BLaER1 (cell line): ENCODE measurements around the gene KIF18B.

Experiments used
- H3K27ac ChIP-seq: shearing (Covaris generic); formaldehyde crosslinking; 2 replicates; pipeline ENCODE4 v1.8.1; 2022
- H3K27me3 ChIP-seq: shearing (Covaris generic); formaldehyde crosslinking; 2 replicates; pipeline ENCODE4 v1.8.1; 2022
- H3K36me3 ChIP-seq: shearing (Covaris generic); formaldehyde crosslinking; 2 replicates; pipeline ENCODE4 v1.8.1; 2022
- H3K4me1 ChIP-seq: shearing (Covaris generic); formaldehyde crosslinking; 2 replicates; pipeline ENCODE4 v1.8.1; 2022
- H3K4me2 ChIP-seq: shearing (Covaris generic); formaldehyde crosslinking; 2 replicates; pipeline ENCODE4 v1.8.1; 2022
- H3K4me3 ChIP-seq: shearing (Covaris generic); formaldehyde crosslinking; 2 replicates; pipeline ENCODE4 v1.8.1; 2022
- H3K9ac ChIP-seq: shearing (Covaris generic); formaldehyde crosslinking; 2 replicates; pipeline ENCODE4 v1.8.1; 2022
- H3K9me3 ChIP-seq: shearing (Covaris generic); formaldehyde crosslinking; 2 replicates; pipeline ENCODE4 v1.8.1; 2022
- H4K20me1 ChIP-seq: shearing (Covaris generic); formaldehyde crosslinking; 2 replicates; pipeline ENCODE4 v1.8.1; 2022
- Cebpa-rat ChIP-seq: shearing (Covaris generic); IDR thresholded peaks from 2 replicates; pipeline ENCODE4 v1.8.1; 2022

Gene KIF18B

DNA sequence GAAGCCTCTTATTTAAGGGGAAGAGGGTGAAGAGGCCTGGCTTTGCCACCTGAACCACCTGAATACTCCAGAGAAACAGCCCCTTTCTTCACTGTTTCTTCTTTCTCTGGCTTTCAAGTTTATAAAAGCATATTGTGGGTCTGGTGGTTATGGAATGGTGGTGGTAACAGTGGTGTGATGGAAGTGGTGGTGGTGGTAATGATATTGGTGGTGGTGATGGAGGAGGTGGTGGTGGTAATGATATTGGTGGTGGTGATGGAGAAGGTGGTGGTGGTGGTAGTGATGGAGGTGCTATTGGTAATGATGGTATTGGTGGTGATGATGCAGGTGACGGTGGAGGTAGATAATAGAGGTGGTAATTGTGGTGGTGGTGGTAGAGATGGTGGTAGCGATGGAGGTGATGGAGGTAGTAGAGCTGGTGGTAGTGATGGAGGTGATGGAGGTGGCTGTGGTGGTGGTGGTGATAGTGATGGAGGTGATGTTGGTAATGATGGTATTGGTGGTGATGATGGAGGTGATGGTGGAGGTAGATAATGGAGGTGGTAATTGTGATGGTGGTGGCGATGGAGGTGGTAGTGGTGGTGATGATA lies 34.6 kb upstream of the KIF18B start:
- Histone ChIP-seq H3K27me3 (peaks cover 8% of the 10 kb centered on the region; the same call in 1 of the 2 replicates), H3K4me2 (no peak overlapping the region), H3K36me3 (no peaks in the 10 kb centered on the region), H3K4me1 (peaks cover 12% of the 10 kb centered on the region), H3K9me3 (peaks cover 9% of the 10 kb centered on the region; the same call in 1 of the 2 replicates), H3K27ac (no peak overlapping the region), H3K4me3 (no peak overlapping the region), H3K9ac (no peak overlapping the region), H4K20me1 (no peaks in the 10 kb centered on the region)
- TF ChIP-seq Cebpa-rat = no peak

DNA sequence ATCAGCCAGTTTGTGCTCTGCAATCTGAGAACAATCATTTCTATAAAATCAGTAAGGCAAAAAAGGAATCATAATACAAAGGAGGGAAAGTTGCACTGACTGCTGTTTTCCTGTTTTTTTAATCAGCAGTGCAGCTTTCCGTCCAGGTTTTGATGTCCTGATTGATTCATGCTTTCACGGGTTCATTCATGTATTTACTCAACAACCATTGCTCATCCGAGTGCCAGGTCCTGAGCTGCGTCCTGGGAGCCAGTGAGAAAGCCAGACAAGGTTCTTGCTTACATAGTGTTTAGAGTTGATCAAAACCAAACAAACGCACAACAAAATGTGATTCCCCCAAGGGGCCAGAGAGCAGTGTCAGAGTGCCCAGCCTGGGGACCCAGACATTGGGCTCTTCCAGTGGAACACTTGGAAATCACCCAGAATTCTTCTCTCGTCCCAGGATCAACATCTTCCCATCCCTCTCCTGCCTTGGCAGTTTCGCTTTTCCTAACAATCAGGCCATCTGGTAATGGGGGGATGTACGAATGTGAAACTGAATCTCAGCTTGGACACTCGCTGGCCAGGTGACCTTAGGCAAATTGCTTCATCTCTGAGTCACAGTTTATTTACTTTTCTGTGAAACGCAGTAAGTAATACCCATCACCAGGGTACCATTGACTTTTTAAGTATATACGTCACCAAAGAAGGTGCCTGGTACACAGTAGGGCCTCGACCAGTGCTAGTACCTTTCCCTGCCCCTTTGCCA lies 33.8 kb upstream of the KIF18B start:
- H3K4me3 ChIP-seq = no peak overlapping the region
- TF ChIP-seq Cebpa-rat = no peak
- H3K27me3 ChIP-seq = peaks cover 1% of the 10 kb centered on the region; the same call in 1 of the 2 replicates
- peaks cover 9% of the 10 kb centered on the region; the same call in 1 of the 2 replicates for H3K9me3 ChIP-seq
- H3K9ac ChIP-seq = no peak overlapping the region
- no peak overlapping the region for H3K27ac ChIP-seq
- H3K4me2 ChIP-seq = no peak overlapping the region
- H3K4me1 ChIP-seq = peaks cover 11% of the 10 kb centered on the region
- no peaks in the 10 kb centered on the region for H3K36me3 ChIP-seq
- no peaks in the 10 kb centered on the region for H4K20me1 ChIP-seq

DNA sequence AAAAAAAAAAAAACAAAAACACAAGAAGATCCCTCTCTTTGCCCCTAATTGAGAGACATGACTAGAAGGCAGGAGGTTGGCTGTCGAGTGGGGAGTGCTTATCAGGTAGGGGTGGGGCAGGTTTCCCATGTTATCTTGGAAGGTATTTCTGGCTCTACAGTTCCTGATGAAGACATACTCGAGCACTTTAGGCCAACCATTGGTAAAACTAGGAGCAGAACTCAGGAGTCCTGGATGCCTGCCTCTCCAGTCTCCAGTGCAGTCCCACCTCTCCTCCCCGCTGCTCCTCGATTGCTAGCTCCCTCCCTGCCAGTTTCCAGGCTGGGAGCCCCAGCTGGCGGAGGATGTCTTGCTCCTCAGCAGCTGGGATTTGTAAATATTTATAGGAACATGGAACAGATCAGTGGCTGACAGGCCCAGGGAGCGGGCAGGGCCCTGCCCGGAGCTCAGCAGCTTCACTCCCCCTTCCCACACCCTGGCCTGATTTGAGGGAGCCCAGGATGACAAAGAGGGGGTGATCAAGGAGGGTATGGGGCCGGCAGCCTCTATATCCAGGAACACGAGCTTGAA lies 31.9 kb upstream of the KIF18B start:
- Histone ChIP-seq H3K4me3 (no peak overlapping the region), H3K27me3 (no peaks in the 10 kb centered on the region), H3K4me2 (no peak overlapping the region), H3K36me3 (no peaks in the 10 kb centered on the region), H3K9ac (no peak overlapping the region), H3K27ac (no peak overlapping the region), H3K9me3 (no peaks in the 10 kb centered on the region), H4K20me1 (no peaks in the 10 kb centered on the region), H3K4me1 (peaks cover 11% of the 10 kb centered on the region)
- TF ChIP-seq Cebpa-rat = no peak

DNA sequence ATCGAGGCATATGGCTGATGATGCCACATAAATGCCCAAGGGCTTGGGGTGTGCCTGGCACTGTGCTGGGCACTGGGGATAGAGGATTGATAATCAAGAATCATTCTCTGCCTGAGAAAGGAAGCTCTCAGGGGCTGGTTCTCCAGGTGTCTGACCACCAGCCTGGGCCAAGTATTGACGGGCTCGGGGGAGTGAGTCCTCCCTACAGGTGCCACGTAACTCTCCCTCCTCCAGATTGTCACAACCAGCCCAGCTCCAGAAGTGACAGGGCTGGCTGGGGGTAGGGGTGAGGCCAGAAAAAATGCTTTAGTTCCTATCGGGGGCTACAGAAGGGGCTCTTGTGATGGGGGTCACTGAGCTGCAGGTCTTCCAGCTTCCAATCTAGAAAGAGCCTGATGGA lies 31.2 kb upstream of the KIF18B start:
- no peaks in the 10 kb centered on the region for H3K9me3 ChIP-seq
- H3K36me3 ChIP-seq = no peaks in the 10 kb centered on the region
- TF ChIP-seq Cebpa-rat = no peak
- no peaks in the 10 kb centered on the region for H4K20me1 ChIP-seq
- H3K9ac ChIP-seq = no peak overlapping the region
- no peak overlapping the region for H3K4me2 ChIP-seq
- peaks cover 11% of the 10 kb centered on the region for H3K4me1 ChIP-seq
- H3K27ac ChIP-seq = no peak overlapping the region
- no peak overlapping the region for H3K4me3 ChIP-seq
- H3K27me3 ChIP-seq = no peaks in the 10 kb centered on the region

DNA sequence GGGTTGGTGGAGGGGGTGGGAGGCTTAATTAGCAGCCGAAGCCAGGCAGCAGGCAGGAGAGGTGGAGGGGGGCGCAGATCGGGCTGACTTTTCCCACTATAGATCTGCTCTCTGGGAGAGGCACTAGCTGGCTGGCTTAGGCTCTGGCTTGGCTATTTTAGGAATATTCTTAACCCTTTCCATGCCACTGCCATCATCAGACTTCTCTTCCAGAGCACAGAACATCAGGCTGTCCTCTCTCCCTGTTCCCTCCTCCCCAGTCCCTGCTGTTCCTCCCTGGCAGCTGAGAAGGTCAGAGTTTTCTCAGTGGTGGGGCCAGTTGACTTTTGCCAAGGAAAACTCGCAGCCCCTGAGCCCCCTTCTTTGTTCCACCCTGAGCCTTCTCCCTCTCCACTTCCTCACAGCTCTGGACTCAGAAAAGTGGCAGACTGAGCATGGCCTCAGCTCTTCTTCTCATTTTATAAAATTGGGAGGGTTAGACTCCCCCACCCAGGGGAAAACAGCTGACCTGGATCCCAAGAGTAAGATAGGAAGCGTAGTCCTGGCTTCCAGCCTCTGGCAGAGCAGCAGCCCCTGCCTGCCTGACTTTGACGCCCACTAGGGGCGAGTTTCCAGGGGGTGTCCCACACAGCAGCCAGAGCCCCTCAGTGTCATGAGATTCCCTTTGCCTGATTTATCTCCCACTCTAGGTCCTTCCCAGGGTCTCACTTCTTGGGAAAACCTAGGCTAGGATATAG lies 30.4 kb upstream of the KIF18B start:
- H3K4me1 ChIP-seq = peaks cover 16% of the 10 kb centered on the region

DNA sequence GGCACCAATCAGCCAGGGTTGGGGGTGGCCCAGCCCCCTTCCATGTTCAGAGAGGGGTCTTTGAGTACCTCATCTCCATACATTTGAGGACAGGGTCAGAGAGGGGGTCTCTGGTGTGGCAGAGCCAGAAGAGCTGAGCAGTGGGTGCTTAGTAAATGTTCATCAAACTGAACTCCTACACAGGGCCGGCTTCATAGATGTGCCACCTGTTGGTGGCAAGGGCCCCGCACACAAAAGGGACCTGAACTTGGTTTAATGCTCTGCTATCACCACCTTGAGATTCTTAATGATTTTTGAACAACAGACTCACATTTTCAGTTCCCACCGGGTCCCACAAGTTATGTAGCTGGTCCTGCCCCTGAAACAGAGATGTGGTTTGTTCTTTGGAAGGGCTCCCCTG lies 29.5 kb upstream of the KIF18B start:
- Histone ChIP-seq H3K27me3 (no peaks in the 10 kb centered on the region), H3K4me1 (peaks cover 26% of the 10 kb centered on the region), H3K4me3 (no peak overlapping the region), H3K9me3 (no peaks in the 10 kb centered on the region), H3K4me2 (no peak overlapping the region), H3K27ac (no peak overlapping the region), H3K9ac (no peak overlapping the region), H4K20me1 (no peaks in the 10 kb centered on the region), H3K36me3 (no peaks in the 10 kb centered on the region)
- TF ChIP-seq Cebpa-rat = no peak

More for the DNA sequence above, 30.4 kb upstream of the KIF18B start:
- Histone ChIP-seq H3K4me2 (peak overlapping the region; percentile 7), H3K9ac (no peak overlapping the region), H3K27me3 (no peaks in the 10 kb centered on the region), H3K27ac (no peak overlapping the region), H3K9me3 (no peaks in the 10 kb centered on the region), H3K4me3 (no peak overlapping the region), H3K36me3 (no peaks in the 10 kb centered on the region), H4K20me1 (no peaks in the 10 kb centered on the region)
- no peak for TF ChIP-seq Cebpa-rat

DNA sequence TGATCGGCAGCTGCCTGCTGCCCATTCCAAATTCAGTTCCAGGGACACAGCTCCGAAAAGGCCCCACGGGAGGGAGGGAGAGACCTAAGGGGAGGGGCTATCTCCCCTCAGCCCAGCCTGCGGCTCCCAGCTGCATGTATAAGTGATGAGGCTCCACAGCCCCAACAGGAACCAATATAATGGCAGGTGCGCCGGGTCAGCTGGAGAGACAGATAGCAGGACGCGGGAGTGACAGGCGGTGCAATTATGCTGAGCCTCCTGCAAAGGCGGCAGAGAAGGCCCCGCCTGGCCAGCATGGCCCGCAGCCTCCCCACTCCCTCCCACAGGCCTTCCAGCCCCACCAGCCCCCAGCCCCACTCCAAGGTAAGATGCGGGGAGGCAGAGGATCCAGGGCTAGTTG lies 28.6 kb upstream of the KIF18B start:
- TF ChIP-seq Cebpa-rat = no peak
- Histone ChIP-seq H3K4me1 (peaks cover 34% of the 10 kb centered on the region), H3K9me3 (no peaks in the 10 kb centered on the region), H3K9ac (no peak overlapping the region), H3K4me3 (no peak overlapping the region), H3K4me2 (no peak overlapping the region), H3K27ac (no peak overlapping the region), H3K36me3 (no peaks in the 10 kb centered on the region), H4K20me1 (no peaks in the 10 kb centered on the region), H3K27me3 (no peaks in the 10 kb centered on the region)

DNA sequence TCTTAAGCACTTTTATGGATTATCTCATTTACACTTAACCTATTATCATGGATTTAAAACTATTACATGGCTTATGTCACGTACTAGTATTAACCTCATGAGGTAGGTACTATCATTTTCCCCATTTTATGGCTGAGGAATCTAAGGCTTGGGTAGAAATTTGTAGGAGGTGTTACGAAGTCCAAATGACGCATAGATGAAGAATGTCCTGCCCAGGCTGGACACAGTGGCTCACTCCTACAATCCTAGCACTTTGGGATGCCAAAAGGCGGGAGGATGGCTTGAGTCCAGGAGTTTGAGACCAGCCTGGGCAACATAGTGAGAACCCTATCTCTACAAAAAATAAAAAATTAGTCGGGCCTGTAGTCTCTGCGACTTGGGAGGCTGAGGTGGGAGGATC lies 25.4 kb upstream of the KIF18B start:
- peaks cover 59% of the 10 kb centered on the region for H3K4me1 ChIP-seq
- H3K9me3 ChIP-seq = no peaks in the 10 kb centered on the region
- H3K9ac ChIP-seq = no peak overlapping the region
- H3K27me3 ChIP-seq = peaks cover 20% of the 10 kb centered on the region
- no peak for TF ChIP-seq Cebpa-rat
- H3K4me3 ChIP-seq = no peak overlapping the region
- H3K36me3 ChIP-seq = no peaks in the 10 kb centered on the region
- H3K4me2 ChIP-seq = no peak overlapping the region
- peaks cover under 1% of the 10 kb centered on the region; the same call in 1 of the 2 replicates for H4K20me1 ChIP-seq
- H3K27ac ChIP-seq = no peak overlapping the region

DNA sequence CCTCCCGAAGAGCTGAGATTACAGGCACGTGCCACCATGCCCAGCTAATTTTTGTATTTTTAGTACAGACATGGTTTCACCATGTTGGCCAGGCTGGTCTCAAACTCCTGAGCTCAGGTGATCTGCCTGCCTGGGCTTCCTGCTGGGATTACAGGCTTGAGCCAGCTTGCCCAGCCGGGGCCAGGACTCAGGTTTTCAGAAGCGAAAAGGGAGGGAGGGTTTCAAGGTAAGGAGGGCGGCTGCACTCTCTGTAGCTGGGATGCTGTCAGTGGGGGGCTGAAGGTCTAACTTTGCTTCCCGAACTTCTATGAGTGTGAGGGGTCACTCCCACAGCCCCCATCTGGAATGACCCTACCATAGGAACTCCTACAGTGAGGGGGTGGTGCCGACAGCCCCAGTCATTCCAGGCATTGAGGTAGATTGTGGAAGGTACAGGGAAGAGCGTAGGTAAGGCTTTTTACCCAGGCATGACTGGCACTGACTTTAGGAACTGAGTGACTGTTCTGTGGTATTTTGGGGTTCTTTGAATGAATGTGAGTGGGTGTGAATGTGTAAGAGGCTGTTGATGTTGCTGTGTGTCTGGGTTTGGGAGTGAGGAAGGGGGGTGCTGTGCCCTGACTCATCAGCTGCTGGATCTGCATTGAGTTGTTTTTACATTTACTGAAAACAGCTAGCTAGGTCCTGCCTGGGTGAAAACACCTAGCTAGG lies 24.4 kb upstream of the KIF18B start:
- peaks cover 9% of the 10 kb centered on the region for H4K20me1 ChIP-seq
- H3K4me2 ChIP-seq = peak overlapping the region; percentile 94; the same call in 1 of the 2 replicates
- H3K9ac ChIP-seq = no peak overlapping the region
- TF ChIP-seq Cebpa-rat = no peak
- no peaks in the 10 kb centered on the region for H3K36me3 ChIP-seq
- H3K4me3 ChIP-seq = no peak overlapping the region
- H3K27ac ChIP-seq = no peak overlapping the region
- H3K4me1 ChIP-seq = peaks cover 62% of the 10 kb centered on the region
- H3K27me3 ChIP-seq = peaks cover 30% of the 10 kb centered on the region
- H3K9me3 ChIP-seq = no peaks in the 10 kb centered on the region
